Stimulated activated CD8-positive, alpha-beta memory T cell treated with anti-CD3 and anti-CD28 coated beads, Interleukin-7, amount 100 ng/mL, for 48 hours (primary cell): ENCODE results near the gene ERN1.
A peak's percentile ranks its signal among the peaks of the same experiment; 100 is the strongest.
"Not testable (repeated sequence)": the region's sequence is repeated elsewhere in the genome, so short reads cannot be mapped to it uniquely, and the experiment has no call there.

ENCODE experiments used
- DNase-seq, 2 donors: peaks; one replicate each; pipeline ENCODE4 v3.0.0-alpha.2; 2020; ENCODE audit warnings: low read depth in 1 of 2; ENCODE audit errors: extremely low read depth in 1 of 2

The ERN1 gene

DNA sequence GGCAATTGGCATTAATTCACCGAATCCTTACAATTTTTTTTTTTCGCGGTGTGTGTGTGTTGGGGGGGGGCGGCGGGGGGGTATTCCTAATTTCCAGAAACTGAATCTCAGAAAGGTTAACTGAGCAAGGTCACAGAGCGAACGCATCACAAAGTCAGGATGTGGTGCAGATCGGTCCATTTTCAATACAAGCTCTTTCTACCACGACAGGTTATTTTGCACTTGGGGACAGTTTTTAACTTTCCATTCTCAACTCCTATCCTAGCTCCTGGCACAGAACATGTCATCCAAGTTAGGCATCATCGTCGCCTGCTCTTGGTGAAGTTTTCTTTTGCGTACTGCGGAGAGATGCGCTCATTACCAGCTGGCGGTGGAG lies 15.4 kb upstream of the ERN1 start:
- no peak for DNase-seq

DNA sequence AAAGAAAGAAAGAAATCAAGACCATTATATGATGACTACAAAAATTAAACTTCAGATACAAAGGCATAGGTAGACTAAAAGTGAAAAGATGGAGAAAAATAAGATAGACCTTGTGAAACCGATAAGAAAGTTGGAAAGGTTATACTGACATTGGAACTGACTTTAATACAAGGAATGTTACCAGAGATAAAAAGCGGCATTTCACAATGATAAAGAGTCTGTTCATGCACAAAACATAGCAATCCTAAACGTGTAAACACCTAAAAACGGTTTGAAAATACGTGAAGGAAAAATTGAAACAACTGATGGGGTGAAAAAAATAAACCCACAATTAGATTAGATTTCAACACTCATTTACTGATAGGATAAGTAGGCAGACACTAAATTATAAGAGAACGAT lies 9.6 kb upstream of the ERN1 start:
- DNase-seq = no peak

DNA sequence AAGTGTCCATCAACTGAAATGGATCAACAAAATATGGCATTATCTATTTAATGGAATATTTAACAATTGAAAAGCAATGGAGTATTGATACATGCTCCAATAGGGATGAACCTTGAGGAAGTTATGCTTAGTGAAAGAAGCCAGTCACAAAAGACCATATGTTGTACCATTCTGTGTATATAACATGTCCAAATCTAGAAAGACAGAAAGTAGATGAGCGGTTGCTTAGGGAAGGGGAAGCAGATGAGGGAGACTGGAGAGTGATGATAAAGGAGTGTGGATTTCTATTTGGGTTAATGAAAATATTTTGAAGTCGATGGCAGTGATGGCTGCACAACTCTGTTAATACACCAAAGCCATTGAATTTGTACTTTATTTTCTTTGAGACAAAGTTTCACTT lies 8.5 kb upstream of the ERN1 start:
- no peak for DNase-seq

DNA sequence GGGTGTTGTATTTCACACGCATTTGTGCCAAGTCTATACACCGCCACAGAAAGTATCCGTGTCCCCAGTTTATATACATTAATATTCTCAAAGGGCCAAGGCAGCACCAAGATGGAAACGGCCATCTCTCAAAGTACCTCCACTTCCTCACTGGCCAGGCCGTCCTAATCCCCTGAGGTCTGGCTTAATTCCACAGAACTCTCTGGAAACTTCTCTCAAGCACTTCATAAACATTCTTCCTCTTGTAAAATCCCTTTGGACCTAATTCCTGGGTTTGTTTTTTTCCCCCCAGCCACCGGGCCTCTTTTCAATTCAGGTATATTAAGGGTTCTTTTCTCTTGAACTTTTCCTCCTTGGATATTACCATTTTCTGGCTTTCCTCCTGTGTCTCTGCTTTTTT lies 5.1 kb upstream of the ERN1 start:
- DNase-seq = no peak

DNA sequence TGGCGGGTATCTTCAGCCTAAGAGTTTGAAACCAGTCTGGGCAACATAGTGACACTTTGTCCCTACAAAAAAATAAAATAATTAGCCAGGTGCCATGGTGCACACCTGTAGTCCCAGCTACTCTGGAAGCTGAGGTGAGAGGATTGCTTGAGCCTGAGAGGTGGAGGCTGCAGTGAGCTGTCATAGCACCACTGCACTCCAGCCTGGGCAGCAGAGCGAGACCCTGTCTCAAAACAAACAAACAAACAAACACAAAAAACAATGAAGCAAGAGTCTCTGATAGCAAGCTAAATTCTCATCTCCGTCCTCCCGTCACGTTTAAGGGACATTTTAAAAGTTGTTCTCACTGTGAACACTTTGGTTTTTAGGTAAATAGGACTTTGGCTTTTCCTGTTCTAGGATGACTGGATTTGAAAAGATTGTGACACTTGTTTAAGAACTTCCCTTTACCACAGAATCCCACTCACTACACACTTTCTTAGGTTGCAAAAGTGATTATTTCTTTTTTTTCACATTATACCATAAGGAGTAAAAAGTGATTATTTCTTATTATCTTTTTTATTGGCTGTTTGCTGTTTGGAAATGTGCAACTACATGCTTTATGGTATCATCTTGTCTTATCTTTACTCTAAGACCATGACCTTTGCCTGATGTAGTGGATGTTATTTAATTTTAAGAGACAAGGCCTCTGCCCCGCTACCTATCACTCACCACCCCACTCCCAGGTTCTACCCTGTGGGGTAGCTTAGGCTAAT lies 4.4 kb upstream of the ERN1 start:
- DNase-seq = no peak

DNA sequence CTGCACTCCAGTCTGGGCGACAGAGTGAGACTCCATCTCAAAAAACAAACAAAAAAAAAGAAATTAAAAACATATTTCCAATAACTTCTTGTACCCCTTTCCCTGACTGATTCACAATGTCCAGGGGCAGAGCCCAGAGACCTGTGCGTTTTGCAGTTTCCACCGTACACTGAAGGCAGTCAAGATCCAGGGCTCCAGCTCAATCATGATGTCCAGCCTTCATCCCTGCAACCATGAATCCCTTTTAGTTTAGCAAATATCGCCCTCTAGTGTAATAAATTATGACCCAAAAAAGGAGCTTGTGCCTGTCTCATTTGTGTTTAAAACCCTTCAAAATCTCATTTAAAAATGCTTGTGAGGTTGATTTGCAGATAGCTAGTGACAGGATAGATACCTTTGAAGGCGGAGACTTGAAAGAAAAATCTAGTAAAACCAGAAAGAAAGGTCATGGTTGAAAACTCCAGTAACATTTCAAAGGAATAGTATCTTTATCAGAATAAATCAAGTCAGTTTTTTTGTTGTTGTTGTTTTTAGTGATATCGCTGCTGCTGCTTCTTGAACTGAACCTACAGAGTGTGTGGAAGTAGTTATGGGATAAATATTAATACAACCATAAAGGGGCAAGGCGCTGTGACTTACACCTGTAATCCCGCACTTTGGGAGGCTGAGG lies 3.7 kb upstream of the ERN1 start:
- DNase-seq = no peak

DNA sequence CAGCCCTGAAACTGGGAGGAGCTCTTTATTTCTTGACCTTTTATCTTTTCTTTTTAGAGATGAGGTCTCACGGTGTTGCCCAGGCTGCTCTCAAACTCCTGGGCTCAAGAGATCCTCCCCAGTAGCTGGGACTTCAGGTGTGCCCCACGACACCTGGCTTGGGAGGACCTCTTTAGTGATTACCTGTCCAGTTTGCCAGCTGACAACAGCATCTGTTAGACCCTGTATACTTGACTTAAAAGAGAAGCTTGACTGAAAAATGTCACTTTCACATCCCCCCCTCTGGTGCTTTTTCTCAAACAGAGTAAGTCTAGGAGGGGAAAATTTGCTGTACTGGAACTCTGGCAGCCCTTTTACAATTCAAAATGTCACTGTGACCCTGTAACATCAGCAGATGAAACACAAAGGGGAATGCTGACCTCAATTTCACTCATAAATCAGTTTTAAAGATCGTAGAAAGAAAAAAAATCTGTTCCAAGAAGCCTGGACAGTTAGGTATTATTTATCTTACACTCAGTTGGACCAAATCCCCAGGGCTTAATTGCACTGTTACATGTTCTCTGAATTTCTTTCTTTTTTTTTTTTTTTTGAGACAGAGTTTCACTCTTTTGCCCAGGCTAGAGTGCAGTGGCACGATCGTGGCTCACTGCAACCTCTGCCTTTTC lies 1.8 kb upstream of the ERN1 start:
- no peak for DNase-seq

DNA sequence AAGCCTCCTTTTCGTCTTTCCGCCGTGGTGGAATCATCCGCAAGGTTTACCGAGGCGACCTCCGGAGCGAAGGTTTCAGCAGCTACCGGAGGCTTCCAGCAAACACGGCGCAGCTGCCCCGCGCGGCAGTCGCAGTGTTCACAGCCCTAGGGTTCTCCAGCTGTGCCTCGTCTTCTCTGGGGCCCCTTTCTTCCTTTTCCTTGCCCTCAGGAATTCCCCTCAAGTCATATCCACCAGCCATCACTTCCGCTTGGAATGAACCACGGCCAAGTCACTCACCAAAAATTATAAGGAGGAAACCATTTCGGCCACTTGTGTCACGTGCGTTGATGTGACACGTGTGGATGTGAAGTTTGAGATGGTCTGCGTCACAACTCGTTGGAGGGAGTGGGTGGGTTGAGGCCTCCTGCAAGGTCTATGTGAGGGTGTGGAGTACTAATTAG lies 636 bp upstream of the ERN1 start:
- DNase-seq = peak in 1 of 2 donors; percentile 52

DNA sequence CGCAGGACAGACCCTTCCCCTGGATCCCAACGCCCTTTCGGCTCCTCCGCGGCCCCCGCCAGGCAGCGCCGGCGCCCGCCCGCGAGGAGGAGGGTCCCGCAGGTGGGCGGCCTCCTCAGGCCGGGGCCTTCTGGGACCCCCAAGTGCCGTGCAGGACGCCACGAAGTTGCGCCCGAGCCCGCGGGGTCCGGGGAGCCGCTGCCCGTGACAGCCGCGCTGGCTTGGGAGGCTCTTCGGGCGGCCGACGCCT lies 504 bp downstream of the ERN1 start:
- DNase-seq = no peak

DNA sequence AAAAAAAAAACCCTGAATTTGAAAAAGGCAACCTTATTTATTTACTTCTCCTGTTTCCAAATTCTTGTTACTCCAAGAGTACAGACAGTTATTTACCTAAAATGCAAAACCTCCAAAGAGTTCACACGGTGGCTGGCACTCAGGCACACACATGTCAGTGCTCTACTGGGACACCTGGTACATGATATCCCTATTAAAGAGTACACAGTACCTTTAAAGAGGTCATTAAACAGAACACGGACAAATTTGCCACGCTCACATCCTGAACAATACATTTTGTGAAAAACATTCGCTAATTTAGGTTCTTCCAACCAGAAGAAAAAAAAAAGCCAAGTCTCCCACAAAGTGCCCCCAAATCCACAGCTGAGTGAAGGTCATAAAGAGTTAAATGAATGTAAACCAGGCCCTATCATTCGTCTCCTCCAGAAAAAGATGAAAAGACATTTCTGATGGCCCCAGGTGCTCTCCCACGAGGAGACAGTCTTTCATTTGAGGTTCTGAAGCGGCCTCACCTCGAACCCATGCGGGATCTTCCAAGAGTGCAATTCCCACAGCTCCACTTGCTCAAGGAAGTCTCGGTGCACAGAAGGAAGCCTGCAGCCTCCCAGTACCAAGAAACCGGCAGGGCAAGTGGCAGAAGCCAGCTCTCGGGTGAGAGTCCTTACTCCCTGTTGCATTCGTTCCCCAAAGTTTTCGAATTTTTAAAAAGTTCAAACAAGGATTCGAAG lies 993 bp downstream of the ERN1 start:
- no peak for DNase-seq

DNA sequence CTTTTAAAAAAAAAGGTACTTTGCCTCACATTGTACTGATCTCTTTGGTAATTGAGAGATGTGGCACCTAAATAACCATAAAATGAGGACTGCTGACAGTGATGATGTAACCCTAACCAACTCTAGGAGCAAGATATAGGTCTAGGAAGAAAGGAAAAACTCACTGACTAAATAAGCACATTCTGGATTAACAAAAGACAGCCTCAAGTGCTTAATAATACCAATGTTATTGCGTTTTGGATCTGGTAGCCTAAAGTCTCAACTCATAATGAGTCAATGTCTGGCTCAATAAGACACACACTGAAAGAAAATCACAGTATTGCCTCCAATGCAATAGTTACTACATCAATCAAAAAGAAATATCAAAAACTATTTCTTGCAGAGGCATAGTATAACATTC lies 3.0 kb downstream of the ERN1 start:
- DNase-seq = no peak

DNA sequence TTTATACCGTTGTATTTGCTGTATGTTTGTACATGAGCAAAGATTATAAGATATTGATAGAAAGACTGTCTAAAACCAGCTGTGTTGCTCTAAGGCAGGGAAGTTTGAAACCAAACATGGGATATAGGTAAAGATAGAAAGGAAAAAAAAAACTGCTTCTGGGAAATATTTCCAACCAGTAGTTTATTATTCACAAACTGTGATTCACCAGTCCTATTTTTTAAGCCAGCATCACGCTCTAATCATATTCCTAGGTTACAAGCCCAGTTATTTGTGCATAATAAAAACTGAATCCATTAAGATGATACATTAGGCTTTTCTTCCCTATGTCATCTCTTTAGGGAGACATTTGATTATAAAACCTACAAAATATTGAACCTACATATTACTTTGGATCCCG lies 4.0 kb downstream of the ERN1 start:
- DNase-seq = no peak

DNA sequence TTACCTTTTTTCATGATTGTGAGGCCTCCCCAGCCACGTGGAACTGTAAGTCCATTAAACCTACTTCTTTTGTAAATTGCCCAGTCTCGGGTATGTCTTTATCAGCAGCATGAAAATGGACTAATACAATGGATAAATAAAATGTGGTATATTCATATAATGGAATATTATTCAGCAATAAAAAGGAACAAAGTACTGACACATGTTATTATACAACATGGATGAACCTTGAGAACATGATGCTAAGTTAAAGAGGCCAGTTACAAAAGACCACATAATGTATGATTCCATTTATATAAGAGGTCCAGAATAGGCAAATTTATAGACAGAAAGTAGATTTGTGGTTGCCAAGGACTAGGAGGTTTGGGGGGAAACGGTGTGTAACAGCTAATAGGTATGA lies 5.3 kb downstream of the ERN1 start:
- no peak for DNase-seq

DNA sequence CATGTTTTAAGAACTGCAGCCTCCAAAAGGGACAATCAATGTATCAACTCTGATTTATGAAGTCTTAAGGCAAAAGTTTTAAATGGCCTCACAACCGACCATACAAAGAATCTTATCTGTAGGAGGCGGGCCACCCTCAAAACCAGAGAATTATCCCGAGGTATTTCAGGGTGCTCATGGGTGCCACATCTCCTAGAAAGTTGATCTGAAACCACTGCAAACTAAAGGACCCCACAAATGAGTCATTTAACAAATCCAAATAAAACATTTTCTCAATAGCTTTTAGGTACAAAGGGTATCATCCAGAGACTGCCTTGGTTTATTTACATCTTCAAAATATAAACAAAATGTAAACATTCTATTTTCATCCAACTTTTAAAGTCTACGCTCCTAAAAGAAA lies 6.8 kb downstream of the ERN1 start:
- no peak for DNase-seq

DNA sequence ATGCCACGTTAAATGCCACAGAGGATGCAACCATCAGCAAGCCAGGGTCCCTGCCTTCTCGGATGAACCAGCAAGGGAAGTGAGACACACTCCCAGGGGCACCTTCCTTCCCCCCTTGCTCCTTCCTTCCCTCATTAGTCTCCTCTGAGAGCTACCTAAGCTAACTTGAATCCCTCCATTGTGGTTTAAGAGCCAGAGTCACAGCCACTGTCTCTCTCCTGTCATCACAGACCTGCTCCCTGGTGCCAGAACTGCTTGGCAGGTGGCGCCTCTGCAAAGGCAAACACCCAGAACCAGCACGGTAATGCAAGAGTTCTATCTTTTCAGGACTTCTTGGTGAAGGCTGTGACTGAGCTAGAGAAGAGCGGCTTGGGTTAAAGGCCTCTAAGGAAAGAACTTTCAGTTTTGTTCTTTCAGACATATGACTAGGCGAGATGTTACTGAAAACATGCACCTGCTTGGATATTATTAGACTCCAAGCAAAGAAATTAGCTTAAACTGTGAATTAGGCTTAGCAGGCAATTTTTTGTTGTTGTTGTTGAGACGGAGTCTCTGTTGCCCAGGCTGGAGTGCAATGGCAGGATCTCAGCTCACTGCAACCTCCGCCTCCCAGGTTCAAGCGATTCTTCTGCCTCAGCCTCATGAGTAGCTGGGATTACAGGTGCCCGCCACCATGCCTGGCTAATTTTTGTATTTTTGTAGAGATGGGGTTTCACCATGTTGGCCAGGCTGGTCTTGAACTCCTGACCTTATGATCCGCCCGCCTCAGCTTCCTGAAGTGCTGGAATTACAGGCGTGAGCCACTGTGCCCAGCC lies 8.8 kb downstream of the ERN1 start:
- not testable (repeated sequence) for DNase-seq

DNA sequence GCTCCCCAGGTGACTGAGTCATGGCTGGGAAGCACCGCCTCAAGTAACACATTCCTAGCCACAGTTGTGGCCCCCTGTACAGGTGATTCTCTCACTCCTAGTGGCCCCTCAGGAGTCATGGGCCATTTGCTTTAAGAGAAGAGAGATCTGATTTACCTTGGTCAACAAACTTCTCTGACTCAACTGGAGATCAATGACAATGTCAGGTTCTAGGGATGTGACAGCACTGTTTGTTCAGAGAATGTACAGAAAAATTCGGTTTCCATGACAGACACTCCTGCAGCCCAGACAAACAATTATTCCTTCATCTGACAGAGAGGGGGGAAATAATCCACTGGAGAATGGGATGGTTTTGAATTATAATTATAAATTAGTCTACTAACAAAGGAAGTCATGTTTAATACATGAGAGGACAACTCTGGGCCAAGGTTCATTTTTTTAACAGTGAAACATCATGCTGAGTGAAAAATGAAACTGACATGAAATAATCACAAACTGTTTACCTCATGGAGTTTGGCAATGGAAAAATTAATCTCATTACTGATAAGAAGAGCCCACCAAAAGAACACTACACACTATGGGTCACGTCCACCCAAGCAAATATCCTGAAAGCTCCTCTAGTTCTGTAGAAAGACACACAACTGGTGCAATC lies 9.7 kb downstream of the ERN1 start:
- DNase-seq = no peak

DNA sequence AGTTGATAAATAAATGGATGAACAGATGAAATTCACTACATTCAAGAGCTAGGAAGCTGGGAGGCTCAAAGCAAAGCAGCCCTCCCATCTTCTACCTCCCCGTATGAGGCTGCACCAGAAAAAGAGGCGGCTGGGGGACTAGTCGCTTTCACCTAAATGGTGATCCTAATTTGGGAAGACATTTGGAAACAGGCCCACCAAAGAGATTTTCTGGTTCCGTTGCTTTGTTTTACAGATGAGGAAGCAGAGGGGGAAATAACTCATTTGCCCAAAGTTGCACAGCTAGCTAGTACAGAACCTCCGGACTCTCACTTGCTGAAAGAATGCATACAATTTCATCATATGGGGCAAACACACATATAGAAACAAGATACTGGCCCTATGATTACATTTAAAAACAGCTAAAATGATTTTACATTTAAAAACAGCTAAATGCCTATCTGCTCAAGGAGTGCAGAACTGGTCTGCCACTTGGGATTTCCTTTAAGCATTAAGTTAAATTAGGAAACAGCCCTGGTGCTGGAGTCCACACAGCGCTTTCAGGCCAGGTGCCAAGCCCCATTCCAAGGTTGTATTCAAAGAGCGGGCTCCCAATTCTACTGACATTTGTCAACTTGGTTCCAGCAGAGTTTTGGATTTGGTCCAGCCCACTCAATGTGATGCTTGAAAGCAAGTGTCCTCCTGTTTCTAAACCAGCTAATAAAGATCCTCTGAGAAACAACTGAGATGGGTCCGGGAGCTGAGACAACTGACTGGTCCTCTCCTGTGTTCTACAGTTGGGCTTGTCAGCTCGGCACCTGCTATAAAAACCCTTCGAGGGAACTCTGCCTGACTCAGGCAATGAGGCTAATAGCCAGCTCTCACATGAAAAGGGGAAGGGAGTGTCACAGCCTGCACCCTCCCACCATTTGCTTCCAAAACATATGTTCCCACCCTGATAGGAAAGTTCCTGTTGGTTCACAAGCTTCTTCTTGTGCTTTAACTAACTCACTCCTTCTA lies 11.7 kb downstream of the ERN1 start:
- DNase-seq = no peak

DNA sequence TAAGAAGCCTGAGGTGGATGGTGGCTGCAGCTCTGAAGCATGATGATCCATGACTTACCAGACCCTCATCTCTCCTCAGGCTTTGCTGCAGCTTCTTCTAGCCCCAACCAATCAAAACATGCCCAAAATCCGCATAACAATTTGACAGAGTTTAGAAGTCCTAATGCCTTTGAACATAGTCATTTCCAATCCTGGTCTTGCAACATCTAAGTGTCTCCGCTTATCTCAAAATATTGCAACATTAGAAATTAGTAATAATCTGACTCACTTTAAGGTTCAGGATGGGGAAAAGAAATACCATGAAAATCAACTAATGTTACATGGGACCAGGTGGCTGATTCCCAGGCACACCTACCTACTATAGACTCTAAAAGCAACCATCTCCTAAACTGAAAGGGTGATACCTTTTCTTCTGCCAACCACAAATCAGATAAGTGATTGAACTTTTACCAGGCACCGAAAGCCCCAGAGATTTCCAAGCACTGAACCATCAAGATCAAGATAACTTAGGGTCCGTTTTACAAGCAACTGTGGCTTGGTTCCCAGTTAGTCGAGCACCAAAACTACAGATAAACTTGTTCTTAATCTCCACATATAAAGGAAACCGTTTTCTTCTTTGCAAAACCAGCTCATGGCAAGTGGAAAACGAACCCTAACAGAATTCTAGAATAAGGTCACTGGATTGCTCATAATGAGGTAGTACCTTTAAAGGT lies 14.0 kb downstream of the ERN1 start:
- no peak for DNase-seq
